Loucy (cell line): ENCODE results near the gene TSPAN33.

Experiments
- H2AFZ ChIP-seq: fragments of 200-600 bp; sonication (generic); 2 replicates; pipeline ENCODE4 v1.6.0; 2016; ENCODE audit warnings: antibody characterized with exemption, mild to moderate bottlenecking, low read length, moderate library complexity
- H3F3A ChIP-seq: fragments of 200-600 bp; 2 replicates; pipeline ENCODE4 v1.6.0; 2016; ENCODE audit warnings: antibody characterized with exemption, low read depth, mild to moderate bottlenecking
- H3K27me3 ChIP-seq: fragments of 200-600 bp; sonication (generic); 2 replicates; pipeline ENCODE4 v1.6.1; 2014; ENCODE audit warnings: low read length, mild to moderate bottlenecking; ENCODE audit not compliant: insufficient read depth, poor library complexity, severe bottlenecking
- H3K36me3 ChIP-seq: fragments of 200-600 bp; sonication (generic); 2 replicates; pipeline ENCODE4 v1.6.1; 2016; ENCODE audit warnings: low read length; ENCODE audit not compliant: insufficient read depth
- H3K4me1 ChIP-seq: fragments of 200-600 bp; sonication (generic); 2 replicates; pipeline ENCODE4 v1.5.1; 2014; ENCODE audit warnings: low read length, mild to moderate bottlenecking; ENCODE audit not compliant: insufficient read depth, poor library complexity, severe bottlenecking
- H3K4me2 ChIP-seq: fragments of 200-600 bp; sonication (generic); 2 replicates; pipeline ENCODE4 v1.6.0; 2014; ENCODE audit warnings: antibody characterized with exemption, low read length, low read depth, mild to moderate bottlenecking; ENCODE audit not compliant: poor library complexity, severe bottlenecking
- H3K4me3 ChIP-seq: fragments of 200-600 bp; sonication (generic); 2 replicates; pipeline ENCODE4 v1.5.1; 2014; ENCODE audit warnings: low read length, mild to moderate bottlenecking, mixed read lengths; ENCODE audit not compliant: poor library complexity, severe bottlenecking
- H3K79me2 ChIP-seq: fragments of 200-600 bp; sonication (generic); 2 replicates; pipeline ENCODE4 v1.6.1; 2014; ENCODE audit warnings: low read length; ENCODE audit not compliant: insufficient read depth
- H3K9ac ChIP-seq: fragments of 200-600 bp; sonication (generic); 2 replicates; pipeline ENCODE4 v1.6.0; 2014; ENCODE audit warnings: mild to moderate bottlenecking, low read depth, low read length, moderate library complexity; ENCODE audit not compliant: poor library complexity, severe bottlenecking
- H3K9me2 ChIP-seq: fragments of 200-600 bp; sonication (generic); replicated peaks from 2 replicates; pipeline ENCODE4 v1.6.1; 2016; ENCODE audit warnings: low read depth, low read length, mixed read lengths
- H3K9me3 ChIP-seq: fragments of 200-600 bp; sonication (generic); 2 replicates; pipeline ENCODE4 v1.6.1; 2014; ENCODE audit warnings: mild to moderate bottlenecking, antibody characterized with exemption, low read length, low read depth; ENCODE audit not compliant: insufficient read depth
- H4K20me1 ChIP-seq: fragments of 200-600 bp; sonication (generic); 2 replicates; pipeline ENCODE4 v1.6.0; 2014; ENCODE audit warnings: antibody characterized with exemption, low read length, mild to moderate bottlenecking; ENCODE audit not compliant: insufficient read depth, poor library complexity, severe bottlenecking
- CTCF ChIP-seq: fragments of 200-600 bp; sonication (generic); conservative IDR thresholded peaks from 2 replicates; pipeline ENCODE4 v1.5.1; 2014; ENCODE audit warnings: mild to moderate bottlenecking, antibody characterized with exemption, low read length
- EZH2phosphoT487 ChIP-seq: fragments of 200-600 bp; IDR thresholded peaks from 2 replicates; pipeline ENCODE4 v1.6.1; 2018; ENCODE audit warnings: antibody characterized with exemption, mild to moderate bottlenecking, moderate library complexity, borderline replicate concordance

TSPAN33 gene

GRCh38 chr7:129197771-129198170 lies 53.3 kb downstream of the TSPAN33 start:
- Histone ChIP-seq H3K9ac (no peak overlapping the region), H3K79me2 (peaks cover 6% of the 10 kb centered on the region; the same call in 1 of the 2 replicates), H3K9me3 (no peaks in the 10 kb centered on the region), H3F3A (no peaks in the 10 kb centered on the region), H3K4me3 (no peak overlapping the region), H4K20me1 (no peaks in the 10 kb centered on the region), H3K9me2 (no peaks in the 10 kb centered on the region), H3K4me1 (no peaks in the 10 kb centered on the region), H3K27me3 (no peaks in the 10 kb centered on the region), H3K4me2 (no peak overlapping the region), H2AFZ (no peak overlapping the region), H3K36me3 (no peaks in the 10 kb centered on the region)
- no peak for TF ChIP-seq EZH2phosphoT487
- no peak for TF ChIP-seq CTCF

DNA sequence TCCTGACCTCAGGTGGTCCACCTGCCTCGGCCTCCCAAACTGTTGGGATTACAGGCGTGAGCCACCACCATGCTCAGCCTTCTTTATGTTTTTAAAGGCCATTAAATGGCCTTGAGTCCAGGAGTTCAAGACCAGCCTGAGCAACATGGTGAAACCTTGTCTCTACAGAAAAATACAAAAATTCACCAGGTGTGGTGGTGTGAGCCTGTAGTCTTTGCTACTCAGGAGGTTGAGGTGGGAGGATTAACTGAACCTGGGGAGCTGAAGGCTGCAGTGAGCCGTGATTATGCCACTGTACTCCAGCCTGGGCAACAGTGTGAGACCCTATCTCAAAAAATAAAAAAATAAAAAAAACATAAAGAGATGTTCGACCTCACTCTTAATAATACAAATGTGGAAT lies 54.9 kb downstream of the TSPAN33 start:
- no peak overlapping the region for H2AFZ ChIP-seq
- TF ChIP-seq EZH2phosphoT487 (no peak), CTCF (no peak)
- no peaks in the 10 kb centered on the region for H4K20me1 ChIP-seq
- H3K9ac ChIP-seq, result no peak overlapping the region
- no peaks in the 10 kb centered on the region for H3K4me1 ChIP-seq
- H3K79me2 ChIP-seq, result peaks cover 2% of the 10 kb centered on the region; the same call in 1 of the 2 replicates
- H3K4me3 ChIP-seq, result no peak overlapping the region
- H3K4me2 ChIP-seq, result no peak overlapping the region
- no peaks in the 10 kb centered on the region for H3K9me2 ChIP-seq
- no peaks in the 10 kb centered on the region for H3K36me3 ChIP-seq
- no peaks in the 10 kb centered on the region for H3K27me3 ChIP-seq
- no peaks in the 10 kb centered on the region for H3K9me3 ChIP-seq
- no peaks in the 10 kb centered on the region for H3F3A ChIP-seq

DNA sequence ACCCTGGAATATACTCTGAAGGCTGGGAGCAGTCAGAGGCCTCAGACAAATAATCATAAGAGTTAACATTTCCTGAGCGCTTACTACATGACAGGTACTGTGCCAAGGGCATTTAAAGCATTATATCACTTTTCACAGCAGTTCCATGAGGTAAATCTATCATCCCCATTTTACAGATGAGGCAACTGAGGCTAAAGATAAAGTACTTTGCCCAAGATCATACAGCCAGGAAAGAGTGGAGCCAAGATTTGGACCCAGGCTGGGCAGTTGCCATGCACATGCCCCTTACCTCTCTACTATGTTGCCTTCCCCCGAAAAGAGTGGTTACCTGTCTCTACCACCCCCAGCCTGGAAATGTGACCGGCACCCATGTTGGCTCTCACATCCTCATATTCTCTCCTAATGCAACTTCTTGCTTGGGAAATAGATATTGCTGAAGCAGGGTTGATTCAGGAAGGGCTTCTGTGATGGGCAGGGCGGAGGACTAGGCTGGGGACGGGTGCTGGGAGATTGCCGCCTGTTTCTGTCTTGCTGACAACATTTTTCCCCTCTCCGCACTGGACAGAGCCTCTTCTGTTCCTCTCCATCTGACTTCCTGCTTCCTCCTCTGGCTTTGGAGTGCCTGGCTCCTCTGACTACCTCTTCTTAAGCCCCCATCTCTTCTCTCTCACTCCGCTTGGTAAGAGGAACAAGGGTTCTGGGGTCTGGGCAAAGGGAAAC lies 57.7 kb downstream of the TSPAN33 start:
- Histone ChIP-seq H3F3A (no peaks in the 10 kb centered on the region), H3K4me2 (no peak overlapping the region), H2AFZ (no peak overlapping the region), H4K20me1 (no peaks in the 10 kb centered on the region), H3K9me3 (no peaks in the 10 kb centered on the region), H3K27me3 (no peaks in the 10 kb centered on the region), H3K9ac (no peak overlapping the region), H3K9me2 (no peaks in the 10 kb centered on the region), H3K79me2 (no peaks in the 10 kb centered on the region), H3K4me3 (no peak overlapping the region), H3K36me3 (peaks cover 15% of the 10 kb centered on the region; the same call in 1 of the 2 replicates), H3K4me1 (no peaks in the 10 kb centered on the region)
- no peak for TF ChIP-seq CTCF
- TF ChIP-seq EZH2phosphoT487, result no peak
